ENCODE results near the gene CRADD. TPM values are rescaled to one million over a fixed set of nuclear protein-coding genes. Genes with fewer than 3 reads are reported as not detected.
"Not testable (repeated sequence)": the region's sequence is repeated elsewhere in the genome, so short reads cannot be mapped to it uniquely, and the experiment has no call there.

The CRADD gene
- total and polyA plus RNA-seq, 10 donors, result 5.5 to 58.7 (median 18.8) TPM

DNA sequence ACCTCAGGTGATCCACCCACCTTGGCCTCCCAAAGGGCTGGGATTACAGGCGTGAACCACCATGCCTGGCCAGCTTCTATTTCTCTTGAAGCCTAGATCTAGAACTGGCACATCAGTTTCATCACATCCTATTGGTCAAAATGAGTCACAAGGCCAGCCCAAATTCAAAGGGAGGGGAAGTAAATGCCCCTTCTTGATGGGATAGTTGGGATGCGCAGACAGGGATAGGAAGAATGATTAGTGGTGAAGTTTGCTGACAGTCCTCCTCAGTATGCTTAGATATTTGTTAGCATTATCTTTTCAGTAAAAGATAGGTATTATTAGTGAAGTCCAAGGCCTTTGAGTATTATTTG, 33.4 kb downstream of the CRADD start:
- intact Hi-C loops (cut with DNase I; ENCODE audit: low total_unique reads), result no loop called here
- Histone ChIP-seq H3K36me3 (no peaks in the 10 kb centered on the region), H3K4me1 (peaks cover 0 to 5% (median 0%) of the 10 kb centered on the region in 6 donors), H3K27me3 (replicated peaks in 1 of 7) (no peaks in the 10 kb centered on the region), H3K9me3 (peaks cover 4 to 27% (median 19%) of the 10 kb centered on the region in 8 donors), H3K27ac (no peak overlapping the region), H3K4me3 (no peak overlapping the region)
- TF ChIP-seq, protein P1, sequence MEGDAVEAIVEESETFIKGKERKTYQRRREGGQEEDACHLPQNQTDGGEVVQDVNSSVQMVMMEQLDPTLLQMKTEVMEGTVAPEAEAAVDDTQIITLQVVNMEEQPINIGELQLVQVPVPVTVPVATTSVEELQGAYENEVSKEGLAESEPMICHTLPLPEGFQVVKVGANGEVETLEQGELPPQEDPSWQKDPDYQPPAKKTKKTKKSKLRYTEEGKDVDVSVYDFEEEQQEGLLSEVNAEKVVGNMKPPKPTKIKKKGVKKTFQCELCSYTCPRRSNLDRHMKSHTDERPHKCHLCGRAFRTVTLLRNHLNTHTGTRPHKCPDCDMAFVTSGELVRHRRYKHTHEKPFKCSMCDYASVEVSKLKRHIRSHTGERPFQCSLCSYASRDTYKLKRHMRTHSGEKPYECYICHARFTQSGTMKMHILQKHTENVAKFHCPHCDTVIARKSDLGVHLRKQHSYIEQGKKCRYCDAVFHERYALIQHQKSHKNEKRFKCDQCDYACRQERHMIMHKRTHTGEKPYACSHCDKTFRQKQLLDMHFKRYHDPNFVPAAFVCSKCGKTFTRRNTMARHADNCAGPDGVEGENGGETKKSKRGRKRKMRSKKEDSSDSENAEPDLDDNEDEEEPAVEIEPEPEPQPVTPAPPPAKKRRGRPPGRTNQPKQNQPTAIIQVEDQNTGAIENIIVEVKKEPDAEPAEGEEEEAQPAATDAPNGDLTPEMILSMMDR (IDR thresholded peaks at IDR 0.05 in 8 of 11, conservative IDR thresholded peaks at IDR 0.05 in 3 of 11), result no peak
- no peak for TF ChIP-seq POLR2A (IDR thresholded peaks at IDR 0.05)
- no peak for TF ChIP-seq POLR2AphosphoS5 (IDR thresholded peaks at IDR 0.05)
- no peak for DNase-seq
- WGBS, 5 donors, result 93 to 100% (median 98%) methylated on average over 2 of the region's 2 CpGs

DNA sequence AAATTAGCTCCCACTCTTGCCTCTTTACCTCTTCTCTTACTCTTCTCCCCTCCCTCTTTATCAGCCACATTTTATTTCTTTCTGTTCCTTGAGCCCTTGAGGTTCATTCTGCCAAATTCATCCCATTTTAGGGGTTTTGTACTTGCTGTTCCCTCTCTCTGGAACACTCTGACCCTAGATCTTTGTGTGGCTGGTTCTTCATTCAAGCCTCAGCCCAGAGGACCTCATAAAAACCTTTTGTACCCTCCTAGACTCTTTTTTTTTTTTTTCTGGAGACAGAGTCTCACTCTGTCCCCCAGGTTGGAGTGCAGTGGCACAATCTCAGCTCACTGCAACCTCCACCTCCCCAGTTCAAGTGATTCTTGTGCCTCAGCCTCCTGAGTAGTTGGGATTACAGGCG, 34.3 kb downstream of the CRADD start:
- WGBS, 5 donors, result 86 to 100% (median 96%) methylated on average over 1 of the region's 1 CpG
- H3K4me1 ChIP-seq; DNase-seq; H3K36me3 ChIP-seq; intact Hi-C loops (cut with DNase I; ENCODE audit: low total_unique reads); H3K27me3 ChIP-seq (replicated peaks in 1 of 7); H3K4me3 ChIP-seq; H3K27ac ChIP-seq: not testable (repeated sequence)
- peaks cover 4 to 27% (median 19%) of the 10 kb centered on the region in 8 donors for H3K9me3 ChIP-seq

DNA sequence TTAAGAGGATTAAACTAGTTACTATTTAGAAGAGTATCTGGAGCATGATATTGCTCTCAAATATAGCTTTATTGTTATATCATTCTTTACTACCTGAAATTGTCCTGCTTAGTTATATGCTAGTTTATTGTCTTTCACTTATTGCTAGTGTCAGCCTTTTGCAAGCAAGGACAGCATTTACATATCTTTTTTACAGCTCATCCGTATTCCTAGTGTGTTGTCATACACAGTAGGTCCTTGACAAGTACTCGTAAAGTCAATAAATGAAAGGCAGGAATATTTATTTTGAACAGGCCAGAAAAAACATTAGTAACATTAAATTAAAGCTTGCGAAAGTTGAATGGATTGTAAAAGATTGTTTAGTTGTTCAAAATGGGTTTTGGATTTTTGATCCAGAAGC, 35.0 kb downstream of the CRADD start:
- H3K27me3 ChIP-seq (replicated peaks in 1 of 7), result no peaks in the 10 kb centered on the region
- intact Hi-C loops (cut with DNase I; ENCODE audit: low total_unique reads), result no loop called here
- no peak overlapping the region for H3K27ac ChIP-seq
- no peak for DNase-seq
- no peaks in the 10 kb centered on the region for H3K36me3 ChIP-seq
- H3K4me1 ChIP-seq, result no peaks in the 10 kb centered on the region
- no peak overlapping the region for H3K4me3 ChIP-seq
- peaks cover 4 to 27% (median 19%) of the 10 kb centered on the region in 8 donors for H3K9me3 ChIP-seq
- TF ChIP-seq POLR2AphosphoS5 (IDR thresholded peaks at IDR 0.05) (no peak), POLR2A (IDR thresholded peaks at IDR 0.05) (no peak)
- TF ChIP-seq, protein P1 (IDR thresholded peaks at IDR 0.05 in 8 of 11, conservative IDR thresholded peaks at IDR 0.05 in 3 of 11), result no peak
- 87 to 94% (median 90%) methylated on average over 3 of the region's 3 CpGs for WGBS, 5 donors

DNA sequence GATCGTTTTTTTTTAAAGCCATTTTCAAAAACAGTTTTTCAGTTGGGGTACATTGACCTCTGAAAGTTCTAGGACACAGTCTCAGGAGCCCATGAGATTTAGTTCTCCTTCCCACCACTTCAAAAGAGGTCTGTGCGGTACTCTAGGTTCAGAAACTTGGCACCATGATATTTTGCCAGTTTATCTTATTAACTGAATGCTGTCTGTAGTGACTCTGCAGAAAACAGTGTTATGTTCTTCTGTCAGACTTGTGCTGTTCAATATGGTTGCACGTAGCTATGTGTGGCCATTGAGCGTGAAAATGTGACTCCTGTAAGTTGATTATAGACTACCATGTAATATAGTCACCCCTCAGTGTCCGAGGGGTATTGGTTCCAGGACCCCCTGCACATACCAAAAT, 35.9 kb downstream of the CRADD start:
- H3K4me3 ChIP-seq, result no peak overlapping the region
- no peaks in the 10 kb centered on the region for H3K36me3 ChIP-seq
- intact Hi-C loops (cut with DNase I; ENCODE audit: low total_unique reads), result no loop called here
- H3K27me3 ChIP-seq (replicated peaks in 1 of 7), result no peaks in the 10 kb centered on the region
- peaks cover 4 to 34% (median 24%) of the 10 kb centered on the region in 8 donors for H3K9me3 ChIP-seq
- no peaks in the 10 kb centered on the region for H3K4me1 ChIP-seq
- H3K27ac ChIP-seq, result no peak overlapping the region
- no peak for TF ChIP-seq POLR2AphosphoS5 (IDR thresholded peaks at IDR 0.05)
- WGBS, 5 donors, result 66 to 88% (median 72%) methylated on average over 5 of the region's 5 CpGs
- no peak for DNase-seq

DNA sequence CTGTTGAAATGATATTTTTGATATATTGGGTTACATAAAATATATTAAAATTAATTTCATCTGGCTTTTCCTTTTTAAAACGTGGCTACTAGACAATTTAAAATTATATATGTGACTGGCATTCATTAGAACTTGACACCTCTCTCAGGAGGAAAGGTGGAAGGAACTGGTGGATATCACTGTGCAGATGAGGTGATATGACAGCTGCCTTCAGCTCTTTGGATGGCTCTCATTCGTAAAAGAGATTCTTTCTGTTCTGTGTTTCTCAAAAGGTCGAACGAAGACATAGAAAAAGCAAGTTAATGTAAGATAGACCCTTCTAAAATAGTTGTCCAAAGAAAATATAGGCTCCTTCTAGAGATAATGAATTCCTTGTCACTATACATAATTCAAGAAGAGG, 36.6 kb downstream of the CRADD start:
- no peaks in the 10 kb centered on the region for H3K27me3 ChIP-seq (replicated peaks in 1 of 7)
- TF ChIP-seq POLR2AphosphoS5 (IDR thresholded peaks at IDR 0.05) (no peak), POLR2A (IDR thresholded peaks at IDR 0.05) (no peak)
- TF ChIP-seq, protein P1 (IDR thresholded peaks at IDR 0.05 in 8 of 11, conservative IDR thresholded peaks at IDR 0.05 in 3 of 11), result no peak
- no peak overlapping the region for H3K4me3 ChIP-seq
- no peak for DNase-seq
- intact Hi-C loops (cut with DNase I; ENCODE audit: low total_unique reads), result no loop called here
- WGBS, 5 donors, result 82 to 92% (median 86%) methylated on average over 4 of the region's 4 CpGs
- H3K4me1 ChIP-seq, result no peaks in the 10 kb centered on the region
- H3K9me3 ChIP-seq, result peaks cover 4 to 35% (median 25%) of the 10 kb centered on the region in 8 donors
- no peaks in the 10 kb centered on the region for H3K36me3 ChIP-seq
- H3K27ac ChIP-seq, result peak overlapping the region in 3 of 8 donors; percentile 20 to 32 (median 31)
